HG03442 (cell line): ENCODE results near the gene FCGR2B.
"Not testable (repeated sequence)": the region's sequence is repeated elsewhere in the genome, so short reads cannot be mapped to it uniquely, and the experiment has no call there.

ENCODE experiments used
- ATAC-seq: cut with Tn5 transposase; IDR thresholded peaks from one replicate; pipeline ENCODE4 v1.9.1; 2021; ENCODE audit warnings: mild to moderate bottlenecking, moderate library complexity; ENCODE audit not compliant: unreplicated experiment

Gene FCGR2B

DNA sequence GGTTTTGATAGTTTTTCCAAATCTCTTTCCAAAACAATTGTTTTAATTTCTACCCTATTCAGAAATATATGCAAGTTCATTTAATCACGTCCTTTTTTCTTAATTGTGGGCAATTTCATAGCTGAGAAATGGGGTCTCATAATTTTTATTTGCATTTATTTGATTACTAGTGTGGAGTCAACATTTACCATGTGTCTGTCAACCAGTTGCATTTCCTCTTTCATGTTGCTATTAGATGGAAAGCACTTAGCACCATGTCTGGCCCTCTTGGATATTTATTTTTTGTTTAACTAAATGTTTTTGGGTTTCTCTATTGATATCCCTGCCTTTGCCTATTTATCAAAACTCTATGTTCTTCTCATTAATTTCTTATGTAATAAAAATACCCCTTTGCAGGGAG, 18.1 kb upstream of the FCGR2B start:
- not testable (repeated sequence) for ATAC-seq

GRCh38 chr1:161647507-161648360, 15.2 kb upstream of the FCGR2B start:
- ATAC-seq = peak; percentile 45

DNA sequence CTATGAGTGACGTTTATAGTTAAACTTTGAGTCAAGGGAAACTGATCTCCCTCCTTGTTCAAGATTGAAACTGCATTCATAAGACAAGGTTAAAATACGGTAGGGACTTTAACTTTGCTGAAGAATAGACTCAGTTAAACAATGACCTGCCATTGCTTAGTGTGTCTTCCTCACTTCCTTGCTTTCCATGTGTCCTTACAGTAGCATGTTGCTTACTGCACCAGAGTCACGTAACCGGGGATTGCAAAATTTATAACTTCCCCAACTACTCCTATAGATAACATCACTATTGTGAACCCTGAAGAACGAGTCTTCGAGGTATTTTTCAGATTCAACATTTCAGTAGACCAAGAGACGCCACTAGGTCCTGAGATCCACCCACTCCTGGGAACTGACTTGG, 9.4 kb upstream of the FCGR2B start:
- not testable (repeated sequence) for ATAC-seq

DNA sequence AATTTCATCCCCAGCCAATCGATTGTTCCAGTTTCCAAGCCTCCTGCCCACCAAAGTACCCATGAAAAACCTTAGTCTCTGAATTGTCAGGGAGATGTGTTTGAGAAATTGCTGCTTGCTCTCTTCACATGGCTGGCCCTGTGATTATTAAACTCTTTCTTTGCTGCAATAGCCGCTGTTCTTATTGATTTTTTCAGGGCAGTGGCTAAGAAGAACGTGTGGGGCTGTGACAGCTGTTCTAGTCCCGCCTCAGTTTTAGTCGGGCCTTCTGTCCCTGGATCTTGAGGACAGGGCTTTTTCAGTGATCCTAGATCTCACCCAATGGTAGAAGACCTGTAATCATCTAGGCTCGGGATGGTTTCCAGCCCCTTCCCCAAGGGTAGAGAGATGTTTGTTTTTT, 9.0 kb upstream of the FCGR2B start:
- not testable (repeated sequence) for ATAC-seq

DNA sequence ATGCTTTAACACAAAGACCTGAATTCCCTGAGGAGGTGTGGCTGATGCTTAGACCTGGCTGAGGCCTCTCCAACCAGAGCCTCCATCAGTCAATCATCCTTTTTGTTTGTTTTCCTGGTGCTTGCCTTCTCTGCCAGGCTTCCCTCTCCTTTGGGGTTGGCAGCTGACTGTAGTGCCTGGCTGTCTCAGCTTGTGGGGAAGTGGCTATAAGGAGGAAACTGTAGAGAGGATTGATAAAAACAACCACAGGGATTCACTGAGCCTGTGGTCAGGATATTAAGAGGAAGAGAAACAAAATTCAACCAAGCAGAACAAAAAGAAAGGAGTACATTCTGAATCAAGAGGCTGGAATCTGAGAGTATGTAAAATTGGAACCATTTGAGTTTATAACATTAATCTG, 4.4 kb upstream of the FCGR2B start:
- not testable (repeated sequence) for ATAC-seq

GRCh38 chr1:161661660-161662311, 1.2 kb upstream of the FCGR2B start:
- ATAC-seq = not testable (repeated sequence)

- peak; percentile 12 for ATAC-seq
Observed at GRCh38 chr1:161663569-161663968, 626 bp downstream of the FCGR2B start.

DNA sequence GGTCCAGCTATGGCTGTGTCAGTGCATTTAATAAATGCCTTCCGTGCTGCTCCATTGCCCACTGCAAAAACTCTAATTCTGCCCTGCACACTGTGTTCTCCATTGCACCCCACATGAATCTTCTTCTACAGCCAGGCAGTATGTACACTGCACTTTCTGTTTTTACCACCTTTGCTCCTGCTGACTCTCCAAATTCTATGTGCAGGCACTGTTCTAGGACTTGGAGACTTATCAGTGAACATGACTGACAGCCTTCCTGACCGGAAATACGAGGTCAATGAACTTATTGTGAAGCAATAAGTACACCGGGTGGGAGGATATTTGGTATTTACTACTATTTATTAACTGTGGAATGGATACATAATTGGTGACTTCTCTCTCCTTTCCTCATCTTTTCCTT, 1.7 kb downstream of the FCGR2B start:
- ATAC-seq = not testable (repeated sequence)

GRCh38 chr1:161671045-161672020, 8.4 kb downstream of the FCGR2B start:
- ATAC-seq = not testable (repeated sequence)

- ATAC-seq = not testable (repeated sequence)
Observed at GRCh38 chr1:161673437-161673836, 10.5 kb downstream of the FCGR2B start.

DNA sequence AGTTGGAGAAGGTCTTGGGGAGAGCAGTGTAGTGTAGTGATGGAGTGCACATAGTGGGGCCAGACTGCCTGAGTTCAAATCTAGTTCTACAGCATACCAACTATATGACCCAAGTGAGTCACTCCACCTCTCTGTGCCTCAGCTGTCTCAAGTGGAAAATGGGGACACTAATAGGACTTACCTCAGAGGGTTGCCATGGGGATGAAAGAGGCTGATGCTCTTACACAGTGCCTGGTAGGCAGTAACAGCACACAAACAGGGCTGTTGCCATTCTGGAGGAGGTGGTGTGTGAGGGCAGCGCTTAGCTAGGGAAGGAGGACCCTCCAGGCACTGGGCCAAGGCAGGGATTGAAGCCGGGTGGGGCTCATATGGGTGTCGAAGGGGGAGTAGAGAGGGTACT, 11.5 kb downstream of the FCGR2B start:
- not testable (repeated sequence) for ATAC-seq

- not testable (repeated sequence) for ATAC-seq
Observed at GRCh38 chr1:161674908-161675307, 12.0 kb downstream of the FCGR2B start.

GRCh38 chr1:161676441-161676840, 13.5 kb downstream of the FCGR2B start:
- ATAC-seq = no peak

GRCh38 chr1:161676958-161677689, 14.2 kb downstream of the FCGR2B start:
- no peak for ATAC-seq

DNA sequence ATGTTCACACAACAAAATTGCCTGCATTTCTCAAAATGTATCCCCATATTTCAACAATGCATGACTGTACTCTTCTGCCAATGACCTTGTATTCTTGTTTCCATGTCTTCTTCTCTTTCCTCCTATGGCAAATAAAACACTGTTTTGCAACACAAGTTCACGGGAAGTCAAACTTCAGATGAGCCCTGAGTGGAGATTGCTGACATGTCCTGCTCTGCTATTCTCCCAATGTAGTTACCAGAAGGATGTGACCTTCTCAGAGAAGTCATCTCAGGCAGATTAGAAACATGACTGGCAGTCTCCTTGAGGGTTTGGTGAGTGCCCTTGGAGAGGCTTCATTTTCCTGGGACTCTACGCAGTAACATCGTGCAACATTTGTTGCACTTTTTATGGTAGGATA, 15.6 kb downstream of the FCGR2B start:
- no peak for ATAC-seq

DNA sequence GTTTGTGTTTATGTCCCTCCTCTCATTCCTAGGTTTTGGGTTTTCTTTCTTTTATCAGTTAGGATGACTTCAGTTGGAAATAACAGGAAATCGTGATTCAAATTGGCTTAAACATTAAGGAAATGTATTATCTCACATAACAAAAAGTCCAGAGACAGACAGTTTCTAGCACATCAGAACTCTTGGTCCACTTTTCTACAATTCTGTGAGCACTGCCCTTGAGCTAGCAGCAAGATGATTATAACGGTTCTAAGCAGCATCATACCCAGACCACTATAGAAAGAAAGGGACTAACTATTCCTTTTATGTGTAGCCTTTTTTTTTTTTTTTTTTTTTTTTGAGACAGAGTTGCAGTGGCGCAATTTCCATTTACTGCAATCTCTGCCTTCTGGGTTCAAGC, 18.9 kb downstream of the FCGR2B start:
- ATAC-seq = no peak

- no peak for ATAC-seq
Observed at GRCh38 chr1:161688946-161689345, 26.0 kb downstream of the FCGR2B start.

- no peak for ATAC-seq
Observed at GRCh38 chr1:161691846-161692245, 28.9 kb downstream of the FCGR2B start.

DNA sequence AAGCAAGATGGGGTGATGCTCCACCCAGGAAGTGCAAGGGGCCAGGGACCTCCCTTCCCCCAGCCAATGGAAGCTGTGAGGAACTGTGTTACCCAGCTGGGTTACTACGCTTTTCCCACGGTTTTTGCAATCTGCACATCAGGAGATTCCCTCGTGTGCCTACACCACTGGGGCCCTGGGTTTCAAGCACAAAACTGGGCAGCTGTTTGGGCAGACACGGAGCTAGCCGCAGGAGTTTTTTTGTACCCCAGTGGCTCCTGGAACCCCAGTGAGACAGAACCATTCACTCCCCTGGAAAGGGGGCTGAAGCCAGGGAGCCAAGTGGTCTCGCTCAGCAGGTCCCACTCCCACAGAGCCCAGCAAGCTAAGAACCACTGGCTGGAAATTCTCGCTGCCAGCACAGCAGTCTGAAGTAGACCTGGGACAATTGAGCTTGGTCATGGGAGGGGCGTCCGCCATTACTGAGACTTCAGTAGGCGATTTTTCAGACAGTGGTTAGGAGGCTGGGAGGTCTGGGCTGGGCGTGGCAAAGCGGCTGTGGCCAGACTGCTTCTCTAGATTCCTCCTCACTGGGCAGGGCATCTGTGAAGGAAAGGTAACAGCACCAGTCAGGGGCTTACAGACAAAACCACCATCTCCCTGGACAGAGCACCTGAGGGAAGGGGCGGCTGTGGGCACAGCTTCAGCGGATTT, 30.2 kb downstream of the FCGR2B start:
- not testable (repeated sequence) for ATAC-seq

GRCh38 chr1:161698302-161698701, 35.4 kb downstream of the FCGR2B start:
- ATAC-seq = not testable (repeated sequence)
